Embryonic facial prominence (tissue), 1 donor: ENCODE measurements around the gene LSM14B.
"Not testable (repeated sequence)": the region's sequence is repeated elsewhere in the genome, so short reads cannot be mapped to it uniquely, and the experiment has no call there.

Source experiments
- DNase-seq: peaks from one replicate; pipeline ENCODE4 v3.0.0-alpha.2; 2016; ENCODE audit errors: extremely low spot score

Gene LSM14B

GRCh38 chr20:62112368-62112767, 9.9 kb upstream of the LSM14B start:
- DNase-seq: no peak

GRCh38 chr20:62114894-62115293, 7.4 kb upstream of the LSM14B start:
- DNase-seq: no peak

GRCh38 chr20:62115800-62116407, 6.4 kb upstream of the LSM14B start:
- not testable (repeated sequence) for DNase-seq

GRCh38 chr20:62116558-62117361, 5.5 kb upstream of the LSM14B start:
- no peak for DNase-seq

- DNase-seq: no peak
Observed at GRCh38 chr20:62117362-62117646, 5.0 kb upstream of the LSM14B start.

GRCh38 chr20:62117658-62118057, 4.6 kb upstream of the LSM14B start:
- DNase-seq: no peak

- DNase-seq: no peak
Observed at GRCh38 chr20:62118113-62119043, 3.9 kb upstream of the LSM14B start.

- DNase-seq: no peak
Observed at GRCh38 chr20:62119115-62119514, 3.2 kb upstream of the LSM14B start.

- DNase-seq: no peak
Observed at GRCh38 chr20:62119591-62120364, 2.5 kb upstream of the LSM14B start.

- DNase-seq: no peak
Observed at GRCh38 chr20:62120365-62120762, 1.9 kb upstream of the LSM14B start.

GRCh38 chr20:62120990-62121775, 1.1 kb upstream of the LSM14B start:
- DNase-seq: no peak

- DNase-seq: no peak
Observed at GRCh38 chr20:62122654-62123449, 577 bp downstream of the LSM14B start.

GRCh38 chr20:62123450-62124118, 1.3 kb downstream of the LSM14B start:
- DNase-seq: no peak

GRCh38 chr20:62126141-62126540, 3.9 kb downstream of the LSM14B start:
- DNase-seq: no peak

GRCh38 chr20:62127799-62128198, 5.5 kb downstream of the LSM14B start:
- DNase-seq: no peak

- DNase-seq: no peak
Observed at GRCh38 chr20:62128502-62128901, 6.2 kb downstream of the LSM14B start.

GRCh38 chr20:62129731-62130531, 7.7 kb downstream of the LSM14B start:
- no peak for DNase-seq

GRCh38 chr20:62131560-62132320, 9.5 kb downstream of the LSM14B start:
- DNase-seq: no peak
